Lower lobe of right lung (tissue), 2 donors: ENCODE measurements around the gene LATS1. TPM values are rescaled to one million over a fixed set of nuclear protein-coding genes. Genes with fewer than 3 reads are reported as not detected.
"Not testable (repeated sequence)": the region's sequence is repeated elsewhere in the genome, so short reads cannot be mapped to it uniquely, and the experiment has no call there.

ENCODE experiments used
- ATAC-seq, 2 donors: fragments of 200-7000 bp; cut with Tn5 transposase; one replicate each; pipeline ENCODE4 v1.9.1; 2020 to 2022; ENCODE audit warnings: mild to moderate bottlenecking in 2 of 2, moderate library complexity in 2 of 2
- DNase-seq: peaks from one replicate; pipeline ENCODE4 v3.0.0-alpha.2; 2020
- H3K27ac ChIP-seq: fragments of 200-600 bp; one replicate; pipeline ENCODE4 v1.8.0; 2022
- H3K27me3 ChIP-seq: fragments of 200-600 bp; one replicate; pipeline ENCODE4 v1.8.0; 2022; ENCODE audit warnings: low read depth
- H3K36me3 ChIP-seq: fragments of 200-600 bp; one replicate; pipeline ENCODE4 v1.8.0; 2022; ENCODE audit warnings: mild to moderate bottlenecking
- H3K4me1 ChIP-seq: fragments of 200-600 bp; one replicate; pipeline ENCODE4 v1.8.0; 2022
- H3K4me3 ChIP-seq: fragments of 200-600 bp; one replicate; pipeline ENCODE4 v1.8.0; 2022; ENCODE audit warnings: mild to moderate bottlenecking
- H3K9me3 ChIP-seq: fragments of 200-600 bp; one replicate; pipeline ENCODE4 v1.8.0; 2022
- CTCF ChIP-seq: fragments of 200-600 bp; IDR thresholded peaks from one replicate; pipeline ENCODE4 v1.8.0; 2022; ENCODE audit warnings: antibody characterized with exemption, mild to moderate bottlenecking
- intact Hi-C: fragments of 100-400 bp; cut with DNase I; formaldehyde crosslinking; loops from one replicate; pipeline ENCODE4 v1.11.0; 2022
- total RNA-seq: library from RNA; stranded (reverse); fragmentation: NEBNext Ultra II Directional; extraction: Animal tissue kit (Norgen Biotek cat#: 25700); gene quantifications from one replicate; pipeline ENCODE4 v1.2.1, GENCODE V29; 2021
- donor health status: DM: no; HTN: yes; CAD: no; lungs with severe emphysema.

The LATS1 gene
- total RNA-seq, 1 donor from 2014 or later = 30.7 TPM

- no peaks in the 10 kb centered on the region for H3K9me3 ChIP-seq
- no peaks in the 10 kb centered on the region for H3K27me3 ChIP-seq
- ATAC-seq (peak in 1 of 2 donors; percentile 48), DNase-seq (no peak)
- intact Hi-C loops = no loop called here
- no peak overlapping the region for H3K4me3 ChIP-seq
- no peak overlapping the region for H3K27ac ChIP-seq
- H3K4me1 ChIP-seq = peaks cover 39% of the 10 kb centered on the region
- peaks cover 19% of the 10 kb centered on the region for H3K36me3 ChIP-seq
- no peak for TF ChIP-seq CTCF
Observed at GRCh38 chr6:149755300-149756260, 37.7 kb upstream of the LATS1 start.

- peaks cover 42% of the 10 kb centered on the region for H3K4me1 ChIP-seq
Observed at GRCh38 chr6:149754548-149754947, 36.6 kb upstream of the LATS1 start.

GRCh38 chr6:149753374-149753637 lies 35.4 kb upstream of the LATS1 start:
- ATAC-seq, intact Hi-C loops, H3K36me3 ChIP-seq, DNase-seq, H3K4me3 ChIP-seq, H3K9me3 ChIP-seq, H3K27me3 ChIP-seq: not testable (repeated sequence)
- H3K27ac ChIP-seq = peak overlapping the region; percentile 42
- peaks cover 42% of the 10 kb centered on the region for H3K4me1 ChIP-seq

More at GRCh38 chr6:149754548-149754947, 36.6 kb upstream of the LATS1 start:
- intact Hi-C loops = no loop called here
- no peak for ATAC-seq
- no peak for DNase-seq
- Histone ChIP-seq H3K4me3 (no peak overlapping the region), H3K27ac (no peak overlapping the region), H3K27me3 (no peaks in the 10 kb centered on the region), H3K9me3 (no peaks in the 10 kb centered on the region), H3K36me3 (peaks cover 9% of the 10 kb centered on the region)
- TF ChIP-seq CTCF = no peak

- no peaks in the 10 kb centered on the region for H3K36me3 ChIP-seq
- TF ChIP-seq CTCF = no peak
- no peaks in the 10 kb centered on the region for H3K9me3 ChIP-seq
- DNase-seq (no peak), ATAC-seq (no peak)
- H3K27me3 ChIP-seq = no peaks in the 10 kb centered on the region
- peaks cover 42% of the 10 kb centered on the region for H3K4me1 ChIP-seq
- no peak overlapping the region for H3K4me3 ChIP-seq
- H3K27ac ChIP-seq = peak overlapping the region; percentile 42
- intact Hi-C loops = no loop called here
Observed at GRCh38 chr6:149752600-149753373, 34.9 kb upstream of the LATS1 start.

GRCh38 chr6:149751920-149752319 lies 34.0 kb upstream of the LATS1 start:
- H3K9me3 ChIP-seq, H3K4me3 ChIP-seq, ATAC-seq, DNase-seq, H3K27ac ChIP-seq, H3K36me3 ChIP-seq, intact Hi-C loops, H3K27me3 ChIP-seq: not testable (repeated sequence)
- peaks cover 42% of the 10 kb centered on the region for H3K4me1 ChIP-seq

GRCh38 chr6:149751239-149751638 lies 33.3 kb upstream of the LATS1 start:
- DNase-seq (no peak), ATAC-seq (no peak)
- H3K36me3 ChIP-seq = no peaks in the 10 kb centered on the region
- intact Hi-C loops = no loop called here
- H3K27ac ChIP-seq = no peak overlapping the region
- H3K9me3 ChIP-seq = no peaks in the 10 kb centered on the region
- no peak for TF ChIP-seq CTCF
- H3K4me1 ChIP-seq = peaks cover 42% of the 10 kb centered on the region
- H3K4me3 ChIP-seq = no peak overlapping the region
- no peaks in the 10 kb centered on the region for H3K27me3 ChIP-seq
